ENCODE measurements around the gene AGPS.
"Not testable (repeated sequence)": the region's sequence is repeated elsewhere in the genome, so short reads cannot be mapped to it uniquely, and the experiment has no call there.

AGPS gene

GRCh38 chr2:177348733-177349693 is 43.6 kb upstream of the AGPS start:
- TF ChIP-seq CTCF (IDR thresholded peaks at IDR 0.05; ENCODE audit: insufficient read depth, low read depth, low read length, missing control alignments) = no peak
- no peak for DNase-seq (ENCODE audit: low read depth)
- H3K4me3 ChIP-seq (ENCODE audit: low read length) = no peak overlapping the region

- DNase-seq (ENCODE audit: low read depth); H3K4me3 ChIP-seq (ENCODE audit: low read length): not testable (repeated sequence)
Measured at GRCh38 chr2:177350624-177351023, 41.9 kb upstream of the AGPS start.

- DNase-seq (ENCODE audit: low read depth); H3K4me3 ChIP-seq (ENCODE audit: low read length): not testable (repeated sequence)
Measured at GRCh38 chr2:177351121-177351520, 41.5 kb upstream of the AGPS start.

- no peak for TF ChIP-seq CTCF (IDR thresholded peaks at IDR 0.05; ENCODE audit: insufficient read depth, low read depth, low read length, missing control alignments)
- H3K4me3 ChIP-seq (ENCODE audit: low read length) = no peak overlapping the region
- peak; percentile 42 for DNase-seq (ENCODE audit: low read depth)
Measured at GRCh38 chr2:177352441-177353186, 40.0 kb upstream of the AGPS start.

GRCh38 chr2:177353187-177353478 is 39.4 kb upstream of the AGPS start:
- H3K4me3 ChIP-seq (ENCODE audit: low read length) = no peak overlapping the region
- no peak for DNase-seq (ENCODE audit: low read depth)
- TF ChIP-seq CTCF (IDR thresholded peaks at IDR 0.05; ENCODE audit: insufficient read depth, low read depth, low read length, missing control alignments) = no peak

GRCh38 chr2:177354541-177354940 is 38.0 kb upstream of the AGPS start:
- not testable (repeated sequence) for DNase-seq (ENCODE audit: low read depth); H3K4me3 ChIP-seq (ENCODE audit: low read length)

GRCh38 chr2:177355874-177356273 is 36.7 kb upstream of the AGPS start:
- peak; percentile 24 for DNase-seq (ENCODE audit: low read depth)
- H3K4me3 ChIP-seq (ENCODE audit: low read length) = no peak overlapping the region
- TF ChIP-seq CTCF (IDR thresholded peaks at IDR 0.05; ENCODE audit: insufficient read depth, low read depth, low read length, missing control alignments) = no peak

- no peak overlapping the region for H3K4me3 ChIP-seq (ENCODE audit: low read length)
- no peak for TF ChIP-seq CTCF (IDR thresholded peaks at IDR 0.05; ENCODE audit: insufficient read depth, low read depth, low read length, missing control alignments)
- DNase-seq (ENCODE audit: low read depth) = no peak
Measured at GRCh38 chr2:177359836-177360595, 32.6 kb upstream of the AGPS start.
